Hepatocyte (in vitro differentiated cells): ENCODE results near the gene TAOK3. TPM values are rescaled to one million over a fixed set of nuclear protein-coding genes. Genes with fewer than 3 reads are reported as not detected.
"Not testable (repeated sequence)": the region's sequence is repeated elsewhere in the genome, so short reads cannot be mapped to it uniquely, and the experiment has no call there.

Source experiments
- DNase-seq: peaks from one replicate; pipeline ENCODE4 v3.0.0-alpha.2; 2016; ENCODE audit warnings: low spot score
- H2AFZ ChIP-seq: fragments of 200-600 bp; sonication (generic); 2 replicates; pipeline ENCODE4 v1.6.0; 2016; ENCODE audit warnings: antibody characterized with exemption, mild to moderate bottlenecking
- H3K27ac ChIP-seq: fragments of 200-600 bp; sonication (generic); 2 replicates; pipeline ENCODE4 v1.5.1; 2016; ENCODE audit warnings: mild to moderate bottlenecking
- H3K27me3 ChIP-seq: fragments of 200-600 bp; sonication (generic); 2 replicates; pipeline ENCODE4 v1.6.1; 2016
- H3K36me3 ChIP-seq: fragments of 200-600 bp; sonication (generic); replicated peaks from 2 replicates; pipeline ENCODE4 v1.5.1; 2016; ENCODE audit warnings: low read depth; ENCODE audit not compliant: insufficient read depth
- H3K4me1 ChIP-seq: fragments of 200-600 bp; sonication (generic); 2 replicates; pipeline ENCODE4 v1.5.1; 2016; ENCODE audit warnings: mild to moderate bottlenecking, moderate library complexity; ENCODE audit not compliant: insufficient read depth
- H3K4me2 ChIP-seq: fragments of 200-600 bp; sonication (generic); 2 replicates; pipeline ENCODE4 v1.6.0; 2016
- H3K4me3 ChIP-seq: fragments of 200-600 bp; sonication (generic); 2 replicates; pipeline ENCODE4 v1.5.1; 2016; ENCODE audit warnings: mild to moderate bottlenecking
- H3K79me2 ChIP-seq: fragments of 200-600 bp; sonication (generic); 2 replicates; pipeline ENCODE4 v1.6.0; 2017; ENCODE audit warnings: mild to moderate bottlenecking
- H3K9me2 ChIP-seq: fragments of 200-600 bp; sonication (generic); replicated peaks from 2 replicates; pipeline ENCODE4 v1.6.0; 2017; ENCODE audit warnings: mild to moderate bottlenecking; ENCODE audit not compliant: insufficient read depth
- H3K9me3 ChIP-seq: fragments of 200-600 bp; sonication (generic); 2 replicates; pipeline ENCODE4 v1.5.1; 2016; ENCODE audit warnings: low read depth, mild to moderate bottlenecking
- H4K20me1 ChIP-seq: fragments of 200-600 bp; sonication (generic); 2 replicates; pipeline ENCODE4 v1.6.0; 2016; ENCODE audit warnings: mild to moderate bottlenecking; ENCODE audit not compliant: insufficient read depth, poor library complexity, severe bottlenecking
- CTCF ChIP-seq: fragments of 200-600 bp; sonication (generic); IDR thresholded peaks from 2 replicates; pipeline ENCODE4 v1.5.1; 2016; ENCODE audit warnings: antibody characterized with exemption, mild to moderate bottlenecking; ENCODE audit not compliant: poor library complexity
- EZH2 ChIP-seq: fragments of 200-600 bp; sonication (generic); IDR thresholded peaks from 2 replicates; pipeline ENCODE4 v1.6.1; 2016; ENCODE audit warnings: antibody characterized with exemption, mild to moderate bottlenecking, borderline replicate concordance
- EZH2phosphoT487 ChIP-seq: fragments of 200-600 bp; sonication (generic); IDR thresholded peaks from one replicate; pipeline ENCODE4 v1.6.1; 2018; ENCODE audit warnings: antibody characterized with exemption, mild to moderate bottlenecking, low read depth, moderate library complexity; ENCODE audit not compliant: unreplicated experiment, severe bottlenecking
- WGBS: methylation state at CpG from one replicate; pipeline ENCODE4 v1.1.6; 2016; ENCODE audit warnings: low lambda C conversion rate; ENCODE audit errors: missing lambda C conversion rate; 5-methylcytosine and 5-hydroxymethylcytosine counted together
- polyA plus RNA-seq: library from polyadenylated mRNA; unstranded; fragments of >200 nt; fragmentation: Nextera tagmentation; extraction: Ambion mirVana; gene quantifications from 2 replicates; pipeline ENCODE4 v1.2.1, GENCODE V29; 2016
- total RNA-seq: library from RNA; depleted of rRNA; stranded (reverse); fragments of >200 nt; gene quantifications from 2 replicates; pipeline ENCODE4 v1.2.3, GENCODE V29; 2014

Gene TAOK3
- total and polyA plus RNA-seq, 2 experiments from 2014 or later = 19.1 to 28.7 TPM

DNA sequence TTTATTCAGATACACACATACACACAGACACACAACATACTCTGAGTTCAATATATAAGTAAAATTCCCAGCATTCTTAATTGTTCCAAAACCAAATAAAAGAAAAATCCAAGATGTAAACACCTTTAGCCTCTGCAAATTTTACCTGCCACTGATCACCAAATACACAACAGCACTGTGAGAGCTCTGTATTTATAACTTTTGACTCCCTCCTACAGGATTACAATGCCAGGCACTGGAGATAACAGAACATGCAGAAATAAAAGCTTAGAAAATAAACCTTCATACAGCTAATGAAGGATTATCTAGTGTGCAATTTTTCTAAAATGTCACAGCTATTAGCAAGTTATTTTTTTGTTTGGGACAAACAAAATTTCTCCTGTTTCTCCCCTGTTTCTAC lies 85.0 kb downstream of the TAOK3 start:
- Histone ChIP-seq H3K4me2 (no peak overlapping the region), H4K20me1 (no peaks in the 10 kb centered on the region), H3K4me3 (no peak overlapping the region), H3K9me3 (no peaks in the 10 kb centered on the region), H2AFZ (no peak overlapping the region), H3K4me1 (peaks cover 4% of the 10 kb centered on the region), H3K27me3 (no peaks in the 10 kb centered on the region), H3K27ac (no peak overlapping the region), H3K36me3 (no peaks in the 10 kb centered on the region), H3K9me2 (no peaks in the 10 kb centered on the region), H3K79me2 (no peaks in the 10 kb centered on the region)
- DNase-seq = no peak
- TF ChIP-seq CTCF = no peak
- TF ChIP-seq EZH2phosphoT487 = no peak

DNA sequence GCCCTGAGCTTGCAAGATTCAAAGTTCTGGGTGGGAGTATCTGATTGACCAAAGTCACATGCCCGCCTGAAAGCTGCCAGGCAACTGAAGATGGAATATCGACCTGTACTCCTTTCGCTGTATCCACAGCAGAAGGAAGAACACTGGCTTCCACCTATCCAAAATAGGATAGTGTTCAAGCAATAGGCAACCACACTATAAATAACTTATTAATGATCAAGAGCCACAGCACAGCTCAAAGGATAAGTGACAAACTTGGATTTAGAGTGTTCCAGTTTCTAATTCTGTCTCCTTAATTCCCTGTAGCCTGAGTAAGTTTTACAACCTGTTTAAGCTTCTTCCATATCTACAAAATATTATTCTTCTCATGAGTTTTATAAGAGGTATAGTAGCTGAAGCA lies 89.9 kb downstream of the TAOK3 start:
- Histone ChIP-seq H3K4me3 (no peak overlapping the region), H3K27ac (no peak overlapping the region), H3K36me3 (no peaks in the 10 kb centered on the region), H3K9me3 (peaks cover 5% of the 10 kb centered on the region), H2AFZ (no peak overlapping the region), H3K27me3 (no peaks in the 10 kb centered on the region), H4K20me1 (no peaks in the 10 kb centered on the region), H3K4me2 (no peak overlapping the region), H3K9me2 (no peaks in the 10 kb centered on the region), H3K79me2 (no peaks in the 10 kb centered on the region), H3K4me1 (no peaks in the 10 kb centered on the region)
- 96% methylated on average over 3 of the region's 3 CpGs for WGBS
- TF ChIP-seq EZH2phosphoT487 (no peak), EZH2 (no peak), CTCF (no peak)
- no peak for DNase-seq

GRCh38 chr12:118278288-118278687 lies 94.4 kb downstream of the TAOK3 start:
- not testable (repeated sequence) for H3K4me1 ChIP-seq, H3K36me3 ChIP-seq, H3K4me3 ChIP-seq, H3K79me2 ChIP-seq, H3K4me2 ChIP-seq, H3K9me3 ChIP-seq, H3K27me3 ChIP-seq, H3K9me2 ChIP-seq, H4K20me1 ChIP-seq, H2AFZ ChIP-seq, DNase-seq, H3K27ac ChIP-seq
- WGBS = 100% methylated on average over 1 of the region's 1 CpG

GRCh38 chr12:118274066-118274465 lies 98.6 kb downstream of the TAOK3 start:
- Histone ChIP-seq H3K9me2 (no peaks in the 10 kb centered on the region), H3K4me2 (no peak overlapping the region), H4K20me1 (no peaks in the 10 kb centered on the region), H3K36me3 (no peaks in the 10 kb centered on the region), H3K79me2 (no peaks in the 10 kb centered on the region), H3K4me3 (no peak overlapping the region), H3K4me1 (no peaks in the 10 kb centered on the region), H3K9me3 (peaks cover 5% of the 10 kb centered on the region), H3K27ac (no peak overlapping the region), H2AFZ (no peak overlapping the region), H3K27me3 (no peaks in the 10 kb centered on the region)
- no peak for TF ChIP-seq CTCF
- TF ChIP-seq EZH2 = no peak
- no peak for TF ChIP-seq EZH2phosphoT487
- 87% methylated on average over 4 of the region's 4 CpGs for WGBS
- no peak for DNase-seq
